Glomerular visceral epithelial cell (primary cell): ENCODE results near the gene VCX.
"Not testable (repeated sequence)": the region's sequence is repeated elsewhere in the genome, so short reads cannot be mapped to it uniquely, and the experiment has no call there.

Source experiments
- DNase-seq: peaks from one replicate; pipeline ENCODE4 v3.0.0-alpha.2; 2016; ENCODE audit errors: extremely low spot score

The VCX gene

GRCh38 chrX:7842871-7843270, at the start of gene VCX:
Gene VCX, plus strand, starts transcription at chrX:7843171. Its CDS starts 33 bp downstream, at chrX:7843204.
- not testable (repeated sequence) for DNase-seq

GRCh38 chrX:7798327-7798726, 44.6 kb upstream of the VCX start:
- no peak for DNase-seq

GRCh38 chrX:7801711-7802110, 41.3 kb upstream of the VCX start:
- DNase-seq, result no peak

GRCh38 chrX:7815166-7815805, 27.7 kb upstream of the VCX start:
- DNase-seq, result no peak

GRCh38 chrX:7828594-7828993, 14.4 kb upstream of the VCX start:
- DNase-seq, result no peak

GRCh38 chrX:7841084-7841805, 1.7 kb upstream of the VCX start:
- no peak for DNase-seq

- no peak for DNase-seq
These were observed 9.2 kb downstream of the VCX start for GRCh38 chrX:7852166-7852565.

GRCh38 chrX:7872042-7872441, 29.1 kb downstream of the VCX start:
- DNase-seq, result no peak

- DNase-seq, result no peak
These were observed 34.0 kb downstream of the VCX start for GRCh38 chrX:7876957-7877356.

- DNase-seq, result peak; percentile 6
These were observed 46.2 kb downstream of the VCX start for GRCh38 chrX:7889135-7889534.

- DNase-seq, result peak; percentile 23
These were observed 46.7 kb downstream of the VCX start for GRCh38 chrX:7889680-7890079.

- no peak for DNase-seq
These were observed 49.0 kb downstream of the VCX start for GRCh38 chrX:7891928-7892327.
